Activated CD4-positive, alpha-beta T cell treated with anti-CD3 and anti-CD28 coated beads, Interleukin-2, amount 10 ng/mL, durations not matched to agents 7 days and 5 days (primary cell): Measurements from ENCODE around the gene TECPR1. TPM values are rescaled to one million over a fixed set of nuclear protein-coding genes. Genes with fewer than 3 reads are reported as not detected.

Experiments used
- CTCF ChIA-PET: fragments of 350-600 bp; sonication (Branson Sonifier 250); formaldehyde crosslinking; loops from one replicate; lab custom pipeline; 2021; ENCODE audit warnings: antibody characterized with exemption; lab: Charles Lee
- POLR2A ChIA-PET: fragments of 350-600 bp; sonication (Branson Sonifier 250); formaldehyde crosslinking; loops from one replicate; lab custom pipeline; 2021; ENCODE audit warnings: antibody characterized with exemption; lab: Charles Lee
- DNase-seq: peaks from one replicate; pipeline ENCODE4 v3.0.0-alpha.2; 2020
- H3K27ac Mint-ChIP-seq: one replicate; pipeline ENCODE4 v1.8.0; 2021; ENCODE audit warnings: mild to moderate bottlenecking, moderate library complexity, mixed read lengths
- H3K27me3 Mint-ChIP-seq: one replicate; pipeline ENCODE4 v1.8.0; 2021; ENCODE audit warnings: mixed read lengths
- H3K36me3 Mint-ChIP-seq: one replicate; pipeline ENCODE4 v1.8.0; 2021; ENCODE audit warnings: low read depth, mixed read lengths
- H3K4me1 Mint-ChIP-seq: one replicate; pipeline ENCODE4 v1.8.0; 2021; ENCODE audit warnings: mixed read lengths
- H3K4me3 Mint-ChIP-seq: one replicate; pipeline ENCODE4 v1.8.0; 2021; ENCODE audit warnings: mild to moderate bottlenecking, moderate library complexity, mixed read lengths
- H3K9me3 Mint-ChIP-seq: one replicate; pipeline ENCODE4 v1.8.0; 2021; ENCODE audit warnings: mixed read lengths
- total RNA-seq, 2 experiments: library from RNA; stranded (reverse); gene quantifications; one replicate each; pipeline ENCODE4 v1.2.3, GENCODE V29; 2021

TECPR1 gene
- total RNA-seq, 2 experiments from 2014 or later = 82.5 to 99.2 TPM

- ChIA-PET CTCF (interaction anchor here (0.6 kb wide), 1 partner anchor 162 kb away, joined by 3 read pairs; no protein-coding TSS in a partner anchor), POLR2A (no interaction called here)
- H3K4me1 Mint-ChIP-seq = no peaks in the 10 kb centered on the region
Observed at GRCh38 chr7:98177553-98177952, 74.5 kb downstream of the TECPR1 start.

DNA sequence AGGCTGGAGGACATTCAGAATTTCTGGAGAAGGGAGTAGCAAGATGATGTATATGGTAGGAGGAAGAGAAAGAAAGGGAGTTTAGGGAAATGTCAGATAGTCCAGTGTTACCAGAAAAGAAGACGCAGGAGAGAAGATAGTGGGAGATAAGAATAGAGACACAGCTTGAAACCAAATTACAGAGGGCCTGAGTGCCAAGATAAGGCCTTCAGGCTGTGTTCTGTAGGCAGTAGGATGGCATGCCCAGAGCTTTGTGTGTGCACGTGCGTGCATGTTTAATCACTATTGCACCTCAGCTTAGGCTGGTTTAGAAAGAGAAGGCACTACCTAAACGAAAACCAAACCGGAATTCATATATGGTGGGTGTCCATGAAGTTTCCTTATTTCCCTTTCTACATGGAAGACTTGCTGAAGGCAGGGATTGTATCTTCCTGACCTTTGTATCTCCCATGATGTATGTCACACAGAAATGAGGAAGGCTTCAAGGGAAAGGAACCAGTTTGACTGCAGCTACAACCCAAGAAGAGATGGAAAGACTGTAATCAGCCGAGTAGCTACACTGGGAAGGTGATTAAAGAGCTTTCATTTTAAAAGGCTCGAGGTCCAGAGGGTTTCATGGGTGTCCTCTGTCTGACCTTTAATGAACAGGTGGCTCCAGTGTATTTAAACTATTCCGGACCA lies 76.6 kb downstream of the TECPR1 start:
- POLR2A ChIA-PET = no interaction called here
- peaks cover 5% of the 10 kb centered on the region for H3K36me3 Mint-ChIP-seq
- no peak overlapping the region for H3K27ac Mint-ChIP-seq
- H3K27me3 Mint-ChIP-seq = no peaks in the 10 kb centered on the region
- no peak for DNase-seq
- no peaks in the 10 kb centered on the region for H3K9me3 Mint-ChIP-seq
- no peaks in the 10 kb centered on the region for H3K4me1 Mint-ChIP-seq
- CTCF ChIA-PET = interaction anchor here (0.7 kb wide), 1 partner anchor 21 kb away, joined by 3 read pairs; no protein-coding TSS in a partner anchor
- H3K4me3 Mint-ChIP-seq = no peak overlapping the region

More at GRCh38 chr7:98177553-98177952, 74.5 kb downstream of the TECPR1 start:
- Mint-ChIP-seq H3K27ac (no peak overlapping the region), H3K9me3 (no peaks in the 10 kb centered on the region), H3K36me3 (peaks cover 2% of the 10 kb centered on the region), H3K27me3 (no peaks in the 10 kb centered on the region), H3K4me3 (no peak overlapping the region)
- DNase-seq = no peak

DNA sequence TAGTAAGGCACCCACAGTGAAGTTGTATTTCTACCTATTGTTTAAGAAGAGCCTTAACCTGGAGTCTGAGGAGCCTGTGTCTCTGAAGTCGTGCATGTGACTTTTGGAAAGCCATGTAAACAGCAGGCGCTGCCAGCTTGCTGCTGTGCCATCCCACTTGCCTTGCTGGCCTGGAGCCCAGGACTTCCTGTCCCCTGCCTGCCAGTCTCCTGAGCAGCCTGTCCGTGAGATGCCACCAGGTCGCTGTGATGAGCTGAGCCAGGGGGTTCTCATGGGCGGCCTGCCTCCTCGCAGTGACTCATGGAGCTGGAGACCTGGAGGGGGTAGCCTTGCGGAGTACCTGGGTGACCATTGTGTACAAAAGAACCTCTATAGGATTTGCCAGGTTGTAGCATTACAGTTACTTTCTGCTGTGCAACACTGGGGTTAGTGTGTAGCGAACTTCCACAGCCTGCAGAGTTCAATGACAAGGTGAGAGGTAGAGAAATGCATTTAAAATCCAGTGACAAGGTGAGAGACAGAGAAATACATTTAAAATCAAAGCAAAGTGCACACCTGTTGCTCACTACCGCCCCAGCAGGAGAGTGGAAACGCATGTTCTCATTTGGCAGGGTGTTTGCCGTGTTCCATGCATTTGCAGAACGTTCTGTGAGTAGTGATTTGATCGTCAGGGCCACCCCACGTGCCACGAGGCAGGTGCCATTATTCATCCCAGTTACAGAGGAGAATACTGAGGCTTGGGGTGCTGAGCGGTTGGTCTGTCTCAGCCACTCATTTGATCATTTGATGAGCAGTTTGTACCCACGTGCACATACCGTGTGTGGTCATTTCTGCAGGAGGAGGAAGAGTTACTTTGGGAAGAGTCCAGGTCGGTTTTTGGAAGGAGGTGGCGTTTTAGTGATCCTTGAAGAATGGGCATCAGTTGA lies 77.4 kb downstream of the TECPR1 start:
- DNase-seq = no peak
- POLR2A ChIA-PET = no interaction called here
- Mint-ChIP-seq H3K27me3 (no peaks in the 10 kb centered on the region), H3K4me1 (no peaks in the 10 kb centered on the region), H3K27ac (no peak overlapping the region), H3K36me3 (peaks cover 5% of the 10 kb centered on the region), H3K4me3 (no peak overlapping the region), H3K9me3 (no peaks in the 10 kb centered on the region)
- CTCF ChIA-PET = interaction anchor here (0.7 to 1.8 kb wide), 2 partner anchors 21 to 68 kb away, joined by 3 to 4 read pairs; partner anchors contain the start of gene LMTK2

GRCh38 chr7:98171449-98171848 lies 80.6 kb downstream of the TECPR1 start:
- Mint-ChIP-seq H3K36me3 (peaks cover 5% of the 10 kb centered on the region), H3K27ac (no peak overlapping the region), H3K4me1 (peaks cover 8% of the 10 kb centered on the region), H3K9me3 (no peaks in the 10 kb centered on the region), H3K4me3 (no peak overlapping the region), H3K27me3 (no peaks in the 10 kb centered on the region)
- DNase-seq = no peak
- ChIA-PET POLR2A (no interaction called here), CTCF (interaction anchor here (0.6 to 0.8 kb wide), 3 partner anchors 26 to 1263 kb away, joined by 3 to 4 read pairs (median 3); no protein-coding TSS in a partner anchor)

GRCh38 chr7:98170966-98171365 lies 81.1 kb downstream of the TECPR1 start:
- Mint-ChIP-seq H3K27ac (no peak overlapping the region), H3K27me3 (no peaks in the 10 kb centered on the region), H3K36me3 (peaks cover 5% of the 10 kb centered on the region), H3K4me3 (no peak overlapping the region), H3K4me1 (peaks cover 8% of the 10 kb centered on the region), H3K9me3 (no peaks in the 10 kb centered on the region)
- POLR2A ChIA-PET = no interaction called here
- CTCF ChIA-PET = interaction anchor here (0.6 kb wide), 1 partner anchor 26 kb away, joined by 4 read pairs; no protein-coding TSS in a partner anchor
- no peak for DNase-seq

DNA sequence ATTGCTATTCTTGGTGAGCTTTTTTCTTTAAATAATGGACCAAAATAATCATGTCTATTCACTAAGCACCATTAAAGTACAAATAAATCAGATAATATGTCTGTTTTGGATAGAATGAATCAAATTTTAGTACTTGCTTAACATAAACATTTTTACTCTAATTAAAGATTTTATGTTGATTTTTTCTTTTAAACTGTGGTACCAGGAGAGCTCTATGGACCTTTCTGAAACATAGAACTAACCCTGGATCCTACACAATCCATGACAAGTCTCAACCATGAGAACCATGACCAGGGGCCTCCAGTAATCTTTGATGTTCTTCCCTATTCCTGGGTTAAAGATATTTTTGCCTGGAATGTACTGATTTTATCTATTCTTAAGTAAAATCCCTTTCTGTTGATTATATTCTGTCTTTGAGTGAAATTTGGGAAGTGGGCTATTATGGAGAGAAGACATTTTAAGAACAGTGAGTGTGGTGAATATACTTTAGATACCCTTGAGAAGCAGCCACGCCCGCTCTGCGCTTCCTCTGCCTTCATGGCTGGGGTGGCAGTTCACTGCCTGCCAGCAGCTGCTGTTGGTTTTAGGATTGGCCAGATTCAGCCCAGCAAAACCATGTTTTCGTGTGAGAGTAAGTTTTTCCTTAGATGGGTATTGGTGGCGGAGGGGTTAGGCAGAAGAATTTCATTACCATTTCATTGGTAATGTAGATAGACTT lies 83.0 kb downstream of the TECPR1 start:
- DNase-seq = no peak
- no peaks in the 10 kb centered on the region for H3K27me3 Mint-ChIP-seq
- CTCF ChIA-PET = interaction anchor here (0.6 to 3.4 kb wide), 16 partner anchors 18 to 294 kb away, joined by 3 to 55 read pairs (median 4); partner anchors contain the start of gene LMTK2
- peaks cover 5% of the 10 kb centered on the region for H3K36me3 Mint-ChIP-seq
- no peaks in the 10 kb centered on the region for H3K9me3 Mint-ChIP-seq
- peaks cover 8% of the 10 kb centered on the region for H3K4me1 Mint-ChIP-seq
- no peak overlapping the region for H3K4me3 Mint-ChIP-seq
- H3K27ac Mint-ChIP-seq = no peak overlapping the region
- POLR2A ChIA-PET = no interaction called here

DNA sequence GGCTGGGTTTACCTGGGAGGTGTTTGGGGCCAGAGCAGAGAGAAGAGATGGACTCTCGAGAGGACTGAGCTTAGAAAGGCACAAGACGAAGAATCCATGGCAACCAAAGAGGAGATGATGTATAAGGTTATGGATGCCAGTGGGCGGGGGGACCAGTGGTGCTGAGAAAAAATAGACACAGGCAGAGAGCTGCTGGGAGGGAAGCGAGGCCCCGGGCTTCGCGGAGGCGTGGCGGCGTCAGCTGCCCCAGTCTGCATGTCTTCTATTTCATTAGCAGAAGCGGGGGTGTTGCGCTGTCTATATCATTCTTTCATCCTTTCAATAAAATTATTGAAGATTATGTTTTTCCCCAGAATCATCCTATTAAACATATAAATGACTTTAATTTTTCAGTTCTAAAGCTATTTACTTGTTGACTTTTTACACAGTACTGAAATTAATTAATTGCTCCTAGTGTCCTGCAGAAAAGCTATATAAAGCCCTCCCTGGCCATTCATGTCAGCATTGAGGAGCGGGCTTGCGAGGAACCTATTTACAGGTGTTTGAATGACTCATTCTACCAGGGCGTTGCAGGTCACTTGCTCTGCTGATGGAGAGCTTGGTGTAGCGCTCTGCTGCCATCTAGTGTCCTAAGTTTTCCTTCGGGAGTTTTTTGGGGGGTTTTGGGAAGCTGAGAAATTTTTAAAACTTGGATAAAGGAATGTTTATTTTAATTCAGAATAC lies 83.7 kb downstream of the TECPR1 start:
- peak; percentile 55 for DNase-seq
- no peak overlapping the region for H3K27ac Mint-ChIP-seq
- ChIA-PET POLR2A (no interaction called here), CTCF (interaction anchor here (0.6 to 3.4 kb wide), 17 partner anchors 19 to 154 kb away, joined by 3 to 55 read pairs (median 4); partner anchors contain the start of gene LMTK2)
- H3K9me3 Mint-ChIP-seq = no peaks in the 10 kb centered on the region
- peaks cover 8% of the 10 kb centered on the region for H3K4me1 Mint-ChIP-seq
- H3K36me3 Mint-ChIP-seq = peaks cover 5% of the 10 kb centered on the region
- H3K4me3 Mint-ChIP-seq = no peak overlapping the region
- H3K27me3 Mint-ChIP-seq = no peaks in the 10 kb centered on the region

DNA sequence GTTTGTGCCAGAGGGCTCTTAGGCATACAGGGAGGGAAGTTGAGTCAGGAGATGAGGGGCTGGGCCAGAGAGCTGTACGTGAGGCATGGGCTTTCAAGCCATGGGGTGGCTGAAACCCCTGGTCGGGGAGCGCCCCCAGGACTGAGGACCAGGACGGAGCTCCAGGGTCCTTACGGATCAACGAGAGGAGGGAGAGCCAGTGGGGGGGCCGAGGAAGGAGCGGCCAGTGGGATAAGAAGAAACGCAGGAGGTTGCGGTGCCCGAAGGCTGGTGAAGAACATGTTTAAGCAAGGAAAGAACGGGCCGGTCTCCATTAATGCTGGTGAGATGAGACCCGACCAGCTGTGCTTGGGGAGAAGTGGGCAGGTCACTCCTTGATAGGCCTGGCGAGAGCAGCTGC lies 84.4 kb downstream of the TECPR1 start:
- Mint-ChIP-seq H3K4me3 (no peak overlapping the region), H3K9me3 (no peaks in the 10 kb centered on the region), H3K27ac (peak overlapping the region; percentile 57), H3K36me3 (peaks cover 4% of the 10 kb centered on the region), H3K27me3 (no peaks in the 10 kb centered on the region), H3K4me1 (peaks cover 8% of the 10 kb centered on the region)
- DNase-seq = no peak
- ChIA-PET POLR2A (no interaction called here), CTCF (interaction anchor here (0.6 to 3.4 kb wide), 7 partner anchors 19 to 145 kb away, joined by 3 to 55 read pairs (median 5); partner anchors contain the start of gene LMTK2)

DNA sequence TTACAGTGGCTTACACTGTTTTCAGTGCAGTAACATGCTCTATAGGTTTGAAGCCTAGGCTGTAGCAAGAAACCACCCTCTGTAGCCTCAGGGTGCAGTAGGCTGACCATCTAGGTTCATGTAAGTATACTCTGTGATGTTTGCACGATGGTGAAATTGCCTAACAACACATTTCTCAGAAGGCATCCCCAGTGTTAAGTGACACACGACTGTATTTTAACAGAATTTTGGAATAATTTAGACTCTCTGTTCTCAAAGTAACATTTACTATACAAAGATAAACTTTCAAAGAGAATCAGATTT lies 85.4 kb downstream of the TECPR1 start:
- H3K9me3 Mint-ChIP-seq = no peaks in the 10 kb centered on the region

DNA sequence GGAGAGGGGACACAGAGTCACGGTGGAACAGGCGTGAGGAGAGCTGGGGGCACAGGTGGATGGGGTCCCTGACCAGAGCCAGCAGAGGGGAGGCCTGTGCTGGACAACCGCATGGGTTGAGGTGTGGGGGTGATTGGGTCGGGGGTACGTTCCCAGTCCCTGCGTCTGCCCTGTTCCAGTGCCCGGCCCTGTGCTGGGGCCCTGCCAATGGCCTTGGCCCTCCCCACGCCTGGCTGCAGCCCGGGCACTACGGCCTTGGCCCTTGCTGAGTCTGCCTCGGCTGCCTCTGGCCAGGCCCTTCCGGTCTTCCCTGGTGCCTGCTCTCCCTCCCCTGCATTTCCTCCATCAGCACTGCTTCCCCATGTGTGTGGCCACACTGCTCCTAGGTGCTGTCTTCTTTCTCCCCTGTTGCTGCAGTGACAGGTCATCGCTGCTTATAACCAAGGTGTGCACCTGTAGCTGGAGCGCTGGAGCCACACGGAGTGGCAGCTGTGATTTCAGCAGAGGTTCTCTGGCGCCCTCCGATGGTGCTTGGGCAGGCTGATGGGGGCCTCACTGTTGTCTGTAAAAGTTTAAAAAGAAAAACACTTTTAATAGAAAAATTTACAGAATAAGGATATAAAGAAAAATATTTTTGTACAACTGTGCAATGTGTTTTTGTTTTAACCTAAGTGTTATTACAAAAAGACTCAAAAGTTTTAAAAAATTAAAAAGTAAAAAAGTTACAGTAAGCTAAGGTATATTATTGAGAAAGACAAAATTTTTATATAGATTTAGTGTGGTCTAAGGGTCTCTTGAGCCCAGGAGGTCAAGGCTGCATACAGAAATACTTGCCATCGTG lies 86.0 kb downstream of the TECPR1 start:
- CTCF ChIA-PET = interaction anchor here (0.5 to 5.7 kb wide), 9 partner anchors 22 to 1400 kb away, joined by 3 to 29 read pairs (median 4); no protein-coding TSS in a partner anchor
- Mint-ChIP-seq H3K36me3 (no peaks in the 10 kb centered on the region), H3K27me3 (no peaks in the 10 kb centered on the region), H3K4me3 (no peak overlapping the region), H3K27ac (no peak overlapping the region), H3K4me1 (peaks cover 8% of the 10 kb centered on the region), H3K9me3 (no peaks in the 10 kb centered on the region)
- peak; percentile 67 for DNase-seq
- POLR2A ChIA-PET = no interaction called here

More for the DNA sequence above, 85.4 kb downstream of the TECPR1 start:
- DNase-seq = no peak
- POLR2A ChIA-PET = no interaction called here
- CTCF ChIA-PET = interaction anchor here (0.8 to 5.7 kb wide), 6 partner anchors 33 to 144 kb away, joined by 3 to 29 read pairs (median 6); no protein-coding TSS in a partner anchor
- H3K27me3 Mint-ChIP-seq = no peaks in the 10 kb centered on the region
- H3K36me3 Mint-ChIP-seq = no peaks in the 10 kb centered on the region
- no peak overlapping the region for H3K27ac Mint-ChIP-seq
- peaks cover 8% of the 10 kb centered on the region for H3K4me1 Mint-ChIP-seq
- no peak overlapping the region for H3K4me3 Mint-ChIP-seq
